Aorta (tissue), 5 donors: ENCODE measurements around the gene TACC2. TPM values are rescaled to one million over a fixed set of nuclear protein-coding genes. Genes with fewer than 3 reads are reported as not detected.

Source experiments
- ATAC-seq: fragments of 200-7000 bp; cut with Tn5 transposase; one replicate; pipeline ENCODE4 v1.9.1; 2022; ENCODE audit warnings: moderate library complexity; ENCODE audit not compliant: low FRiP score
- DNase-seq, 2 donors: peaks; one replicate each; pipeline ENCODE4 v3.0.0-alpha.2; 2020
- H3K27ac ChIP-seq, 2 donors: one replicate each; pipeline ENCODE4 v1.5.1; 2013; ENCODE audit warnings: low read length in 2 of 2, mild to moderate bottlenecking in 2 of 2, moderate library complexity in 2 of 2, control low read depth in 1 of 2, inconsistent platforms in 1 of 2, low read depth in 1 of 2
- H3K27me3 ChIP-seq, 2 donors: one replicate each; pipeline ENCODE4 v1.6.1; 2013; ENCODE audit warnings: control low read depth in 1 of 2, low read length in 1 of 2, mild to moderate bottlenecking in 1 of 2, moderate library complexity in 1 of 2; ENCODE audit not compliant: insufficient read depth in 2 of 2, control insufficient read depth in 1 of 2
- H3K36me3 ChIP-seq, 2 donors: one replicate each; pipeline ENCODE4 v1.6.1; 2013; ENCODE audit warnings: control low read depth in 1 of 2, low read length in 1 of 2, mild to moderate bottlenecking in 1 of 2; ENCODE audit not compliant: insufficient read depth in 2 of 2, control insufficient read depth in 1 of 2
- H3K4me1 ChIP-seq, 2 donors: one replicate each; pipeline ENCODE4 v1.6.1; 2013; ENCODE audit warnings: low read length in 2 of 2, control low read depth in 1 of 2, mild to moderate bottlenecking in 1 of 2, moderate library complexity in 1 of 2; ENCODE audit not compliant: insufficient read depth in 2 of 2, control insufficient read depth in 1 of 2
- H3K4me3 ChIP-seq, 2 donors: one replicate each; pipeline ENCODE4 v1.5.1; 2013; ENCODE audit warnings: low read length in 2 of 2, control low read depth in 1 of 2, mild to moderate bottlenecking in 1 of 2
- H3K9me3 ChIP-seq: one replicate; pipeline ENCODE4 v1.6.1; 2013; ENCODE audit warnings: mild to moderate bottlenecking, low read length; ENCODE audit not compliant: control insufficient read depth
- WGBS, 2 donors: extraction: QIAGEN DNeasy Blood & Tissue Kit; methylation state at CpG; one replicate each; pipeline ENCODE4 v1.1.7; 2013; 5-methylcytosine and 5-hydroxymethylcytosine counted together
- intact Hi-C, 2 donors: fragments of 100-400 bp; cut with DNase I; formaldehyde crosslinking; loops; one replicate each; pipeline versions ENCODE4 v1.14.2 to v1.15.0; 2022
- polyA plus RNA-seq, 2 donors: library from polyadenylated mRNA; stranded (reverse); fragments of 200-250 nt; gene quantifications; one replicate each; pipeline ENCODE4 v1.2.3, GENCODE V29; 2013
- total RNA-seq, 2 donors: library from RNA; stranded (reverse); fragmentation: NEBNext Ultra II Directional; extraction: Animal tissue kit (Norgen Biotek cat#: 25700); gene quantifications; one replicate each; pipeline ENCODE4 v1.2.1, GENCODE V29; 2021
- donor health status: healthy with polysubstance abuse.
- donor health status: Bipolar disorder and iron deficiency.
- donor health status: DM: no; HTN: no; CAD: no.
- donor health status: DM: no; HTN: no; CAD: no.
- donor health status: DM: yes; HTN: yes; CAD: no.

The TACC2 gene
- total and polyA plus RNA-seq, 4 donors, result 25.8 to 74.4 (median 50.8) TPM

DNA sequence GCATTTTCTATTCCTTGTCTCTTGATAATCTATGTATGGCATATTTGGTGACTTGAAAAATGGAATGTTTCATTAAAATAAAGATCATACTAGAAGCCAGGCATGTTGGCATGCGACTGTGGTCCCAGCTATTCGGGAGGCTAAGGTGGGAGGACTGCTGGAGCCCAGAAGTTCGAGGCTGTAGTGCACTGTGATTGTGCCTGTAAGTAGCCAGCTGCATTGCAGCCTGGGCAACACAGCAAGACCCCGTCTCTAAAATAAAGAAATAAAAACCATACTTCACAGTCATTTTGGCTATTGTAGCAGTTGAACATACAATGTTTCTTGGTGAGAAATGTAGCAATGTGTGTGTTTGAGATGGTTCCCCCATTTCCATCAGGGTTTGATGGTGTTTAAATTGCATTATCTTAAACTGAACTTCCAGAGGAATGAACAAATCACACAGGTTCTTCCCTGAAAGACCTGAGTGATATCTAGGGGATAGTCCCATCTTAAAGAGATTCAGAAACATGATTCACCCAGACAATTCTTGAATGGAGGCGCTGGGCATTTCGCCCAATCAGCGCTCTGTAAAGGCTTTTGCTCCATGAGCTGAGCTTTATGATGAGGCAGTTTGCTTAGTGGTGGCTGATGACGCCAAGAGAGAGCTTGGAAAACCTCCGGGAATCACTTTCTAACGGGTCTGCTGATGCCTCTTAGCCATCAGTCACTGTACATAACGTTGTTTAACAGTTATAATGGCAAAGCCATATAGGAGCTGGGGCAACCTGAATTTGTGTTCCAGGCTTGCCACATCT is 262.7 kb downstream of the TACC2 start:
- intact Hi-C loops, result no loop called here
- peaks cover 2 to 6% of the 10 kb centered on the region in 2 donors for H3K36me3 ChIP-seq
- no peak for ATAC-seq

DNA sequence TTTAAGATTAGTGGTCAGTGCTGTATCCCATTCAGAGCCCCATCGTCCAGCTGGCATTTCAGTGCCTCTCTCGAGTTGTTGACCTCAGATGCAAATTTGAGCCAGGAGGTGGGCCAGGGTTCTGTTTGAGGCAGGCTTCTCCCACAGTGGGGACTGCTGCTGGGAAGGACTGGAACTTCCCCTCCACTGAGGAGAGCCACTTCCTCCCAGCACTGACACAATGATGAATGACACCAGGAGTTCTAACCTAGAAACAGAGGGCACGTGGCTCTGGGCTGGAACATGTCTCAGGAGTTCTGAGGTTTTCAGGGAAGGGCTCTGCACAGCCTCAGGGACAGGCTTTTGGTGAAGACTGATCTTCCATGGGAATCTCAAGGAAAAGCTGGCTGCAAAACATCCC is 263.8 kb downstream of the TACC2 start:
- 16 to 30% methylated on average over 3 of the region's 3 CpGs for WGBS, 2 donors
- Histone ChIP-seq H3K27ac (no peak overlapping the region), H3K4me3 (no peak overlapping the region), H3K4me1 (no peaks in the 10 kb centered on the region), H3K9me3 (no peaks in the 10 kb centered on the region), H3K27me3 (no peaks in the 10 kb centered on the region), H3K36me3 (peaks cover 4 to 6% of the 10 kb centered on the region in 2 donors)
- ATAC-seq (no peak), DNase-seq (no peak)
- intact Hi-C loops, result no loop called here

More for the DNA sequence above, 262.7 kb downstream of the TACC2 start:
- Histone ChIP-seq H3K9me3 (no peaks in the 10 kb centered on the region), H3K4me1 (no peaks in the 10 kb centered on the region), H3K27me3 (no peaks in the 10 kb centered on the region), H3K27ac (no peak overlapping the region), H3K4me3 (no peak overlapping the region)
- no peak for DNase-seq
- 88 to 91% methylated on average over 11 of the region's 11 CpGs for WGBS, 2 donors

DNA sequence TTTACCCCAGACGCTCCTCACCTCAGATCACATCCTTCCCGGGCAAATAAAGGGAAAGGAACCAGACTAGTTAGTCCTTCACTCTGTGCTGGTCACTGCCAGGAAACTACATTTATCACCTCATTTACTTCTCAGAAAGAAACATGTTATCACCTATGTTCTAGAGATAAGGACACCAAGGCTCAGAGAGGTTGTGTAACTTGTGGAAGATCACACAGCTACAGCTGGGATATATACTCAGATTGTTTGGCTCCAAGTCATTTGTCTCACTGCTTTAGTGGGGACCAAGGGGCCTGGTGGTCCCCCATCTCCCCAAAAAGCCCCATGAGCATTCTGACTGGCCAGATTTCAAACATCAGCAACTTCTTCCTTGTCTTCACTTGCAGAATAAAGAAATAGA is 264.6 kb downstream of the TACC2 start:
- ATAC-seq (no peak), DNase-seq (no peak)
- Histone ChIP-seq H3K4me1 (no peaks in the 10 kb centered on the region), H3K4me3 (no peak overlapping the region), H3K9me3 (no peaks in the 10 kb centered on the region), H3K36me3 (peaks cover 4 to 6% of the 10 kb centered on the region in 2 donors), H3K27ac (no peak overlapping the region), H3K27me3 (no peaks in the 10 kb centered on the region)
- intact Hi-C loops, result no loop called here
- 95 to 97% methylated on average over 2 of the region's 2 CpGs for WGBS, 2 donors

DNA sequence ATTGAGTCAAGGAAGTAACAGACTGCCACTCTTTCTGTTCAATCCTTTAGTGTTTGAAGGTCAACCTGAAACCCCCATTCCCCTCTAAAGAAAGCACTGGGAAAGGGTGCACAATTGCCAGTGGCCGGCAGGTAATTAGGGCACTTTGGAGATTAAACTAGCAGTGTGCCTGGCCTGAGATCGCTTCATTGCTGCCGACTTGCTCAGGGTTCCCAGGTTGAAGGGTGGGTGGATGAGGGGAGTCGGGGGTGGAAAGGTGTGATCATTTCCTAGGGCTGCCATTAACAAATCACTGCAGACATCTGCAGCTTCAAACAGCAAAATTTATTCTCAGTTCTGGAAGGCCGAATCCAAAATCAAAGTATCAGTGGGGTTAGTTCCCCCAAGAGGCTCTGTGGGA is 265.9 kb downstream of the TACC2 start:
- WGBS, 2 donors, result 77 to 85% methylated on average over 5 of the region's 5 CpGs
- ATAC-seq, result no peak

GRCh38 chr10:122255509-122256301 is 266.7 kb downstream of the TACC2 start:
- no peak overlapping the region for H3K4me3 ChIP-seq
- H3K36me3 ChIP-seq, result peaks cover 0 to 4% of the 10 kb centered on the region in 2 donors
- WGBS, 2 donors, result 83 to 84% methylated on average over 14 of the region's 14 CpGs
- ATAC-seq (no peak), DNase-seq (no peak)
- no peak overlapping the region for H3K27ac ChIP-seq
- intact Hi-C loops, result no loop called here
- no peaks in the 10 kb centered on the region for H3K9me3 ChIP-seq
- no peaks in the 10 kb centered on the region for H3K27me3 ChIP-seq
- H3K4me1 ChIP-seq, result no peaks in the 10 kb centered on the region

More for the DNA sequence above, 265.9 kb downstream of the TACC2 start:
- H3K9me3 ChIP-seq, result no peaks in the 10 kb centered on the region
- H3K4me3 ChIP-seq, result no peak overlapping the region
- H3K4me1 ChIP-seq, result no peaks in the 10 kb centered on the region
- no peak for DNase-seq
- no peaks in the 10 kb centered on the region for H3K27me3 ChIP-seq
- H3K36me3 ChIP-seq, result peaks cover 0 to 4% of the 10 kb centered on the region in 2 donors
- H3K27ac ChIP-seq, result no peak overlapping the region
- intact Hi-C loops, result no loop called here

DNA sequence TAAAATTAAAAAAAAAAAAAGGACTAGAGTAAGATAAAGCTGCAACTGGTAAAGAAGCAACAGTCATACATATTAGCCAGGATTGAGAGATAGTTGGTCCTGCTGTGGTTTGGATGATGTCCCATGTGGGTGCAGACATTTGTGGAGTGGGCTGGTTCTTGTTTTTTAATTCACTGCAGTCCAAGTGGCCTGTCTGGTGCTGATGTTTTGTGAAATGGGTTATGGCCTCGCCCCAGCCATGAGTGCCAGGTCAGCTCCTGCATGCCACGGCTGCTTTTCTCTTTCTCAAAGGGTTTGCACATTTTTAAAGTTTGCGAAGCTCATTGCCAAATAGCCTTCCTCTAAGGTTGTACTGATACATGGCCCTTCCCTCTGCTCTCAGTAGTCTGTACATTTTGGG is 268.1 kb downstream of the TACC2 start:
- peaks cover 0 to 3% of the 10 kb centered on the region in 2 donors for H3K36me3 ChIP-seq
- DNase-seq (no peak), ATAC-seq (no peak)
- H3K4me3 ChIP-seq, result no peak overlapping the region
- no peak overlapping the region for H3K27ac ChIP-seq
- no peaks in the 10 kb centered on the region for H3K27me3 ChIP-seq
- 58 to 64% methylated on average over 3 of the region's 3 CpGs for WGBS, 2 donors
- H3K4me1 ChIP-seq, result no peaks in the 10 kb centered on the region
- H3K9me3 ChIP-seq, result no peaks in the 10 kb centered on the region
- intact Hi-C loops, result no loop called here

DNA sequence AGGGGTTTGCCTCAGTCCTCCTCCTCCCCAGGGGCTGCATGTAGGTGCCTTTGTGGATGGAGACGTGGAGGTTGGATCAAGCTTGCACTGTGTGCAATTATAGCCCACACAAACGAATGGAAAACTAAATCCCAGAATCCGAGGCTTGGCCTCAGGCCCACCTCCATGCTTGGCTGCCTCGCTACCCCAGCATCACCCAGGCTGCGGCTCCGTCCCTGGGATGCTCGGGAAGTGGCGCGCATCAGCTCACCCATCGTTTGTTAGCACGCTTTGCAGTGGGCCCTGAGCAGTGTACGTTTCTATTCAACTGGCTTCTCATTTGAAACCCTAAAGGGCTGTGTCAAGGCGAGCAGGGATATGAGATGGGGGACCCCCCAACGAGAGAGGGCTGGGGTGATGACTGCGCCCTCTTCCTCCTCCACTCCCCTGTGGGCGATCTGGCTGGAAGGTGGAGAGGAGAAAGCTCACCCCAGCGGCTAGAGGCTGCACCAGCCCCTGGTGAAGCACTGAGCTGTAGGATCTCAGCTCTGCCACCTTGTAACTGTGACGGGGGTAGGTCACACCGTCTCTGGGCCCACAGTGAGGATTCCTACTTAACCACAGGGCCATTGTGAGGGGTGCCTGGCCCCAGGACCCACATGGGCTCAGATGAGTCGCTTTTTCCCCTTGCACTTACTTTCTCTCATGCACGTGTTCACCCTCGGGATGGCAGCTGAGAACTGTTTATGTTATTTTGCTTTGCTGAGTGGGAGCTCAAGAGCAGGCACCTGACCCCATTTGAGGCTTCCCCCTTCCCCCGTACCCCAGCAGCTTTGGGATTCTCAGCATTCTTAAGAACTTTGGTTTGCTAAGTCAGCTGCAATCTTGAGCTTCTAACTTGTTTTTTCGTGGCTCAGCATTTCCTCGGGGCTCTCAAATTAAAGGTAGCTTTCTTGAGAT is 269.4 kb downstream of the TACC2 start:
- 58 to 63% methylated on average over 24 to 25 of the region's 25 CpGs for WGBS, 2 donors
- Histone ChIP-seq H3K9me3 (peaks cover 1% of the 10 kb centered on the region), H3K4me3 (no peak overlapping the region), H3K36me3 (peaks cover 0 to 3% of the 10 kb centered on the region in 2 donors), H3K27ac (no peak overlapping the region), H3K27me3 (no peaks in the 10 kb centered on the region), H3K4me1 (no peaks in the 10 kb centered on the region)
- DNase-seq (no peak), ATAC-seq (no peak)
- intact Hi-C loops, result no loop called here

- peaks cover 1% of the 10 kb centered on the region for H3K9me3 ChIP-seq
- no peaks in the 10 kb centered on the region for H3K27me3 ChIP-seq
- H3K36me3 ChIP-seq, result peaks cover 0 to 3% of the 10 kb centered on the region in 2 donors
- WGBS, 2 donors, result 88 to 91% methylated on average over 4 of the region's 4 CpGs
- no peaks in the 10 kb centered on the region for H3K4me1 ChIP-seq
- H3K27ac ChIP-seq, result no peak overlapping the region
- no peak for ATAC-seq
- no peak overlapping the region for H3K4me3 ChIP-seq
- intact Hi-C loops, result no loop called here
- DNase-seq, result no peak
These were observed 270.1 kb downstream of the TACC2 start for GRCh38 chr10:122259075-122259466.
